ENCODE measurements around the gene ZNF536. TPM values are rescaled to one million over a fixed set of nuclear protein-coding genes. Genes with fewer than 3 reads are reported as not detected.

ZNF536 gene
- total RNA-seq, 2 experiments from 2014 or later: not detected

DNA sequence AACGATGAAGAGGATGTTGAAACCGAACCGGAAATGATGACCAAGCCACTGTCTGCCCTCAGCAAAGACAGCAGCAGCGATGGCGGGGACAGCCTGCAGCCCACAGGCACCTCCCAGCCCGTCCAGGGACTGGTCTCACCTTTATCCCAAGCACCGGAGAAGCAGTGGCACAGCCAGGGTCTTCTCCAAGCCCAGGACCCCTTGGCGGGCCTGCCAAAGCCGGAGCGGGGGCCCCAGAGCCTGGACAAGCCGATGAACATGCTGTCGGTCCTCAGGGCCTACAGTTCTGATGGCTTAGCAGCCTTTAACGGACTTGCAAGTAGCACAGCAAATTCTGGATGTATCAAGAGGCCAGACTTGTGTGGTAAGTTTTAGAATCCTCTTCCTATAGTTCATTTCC is 177.0 kb downstream of the ZNF536 start:
- Mint-ChIP-seq H3K36me3 (ENCODE audit: low read depth) (no peaks in the 10 kb centered on the region), H3K4me3 (no peak overlapping the region), H3K9me3 (ENCODE audit: insufficient read depth) (no peaks in the 10 kb centered on the region), H3K27me3 (ENCODE audit: low read depth) (no peaks in the 10 kb centered on the region), H3K27ac (no peak overlapping the region), H3K4me1 (ENCODE audit: low read depth) (no peaks in the 10 kb centered on the region)
- DNase-seq (no peak), ATAC-seq (no peak)
- ChIA-PET CTCF (no interaction called here), POLR2A (no interaction called here)

DNA sequence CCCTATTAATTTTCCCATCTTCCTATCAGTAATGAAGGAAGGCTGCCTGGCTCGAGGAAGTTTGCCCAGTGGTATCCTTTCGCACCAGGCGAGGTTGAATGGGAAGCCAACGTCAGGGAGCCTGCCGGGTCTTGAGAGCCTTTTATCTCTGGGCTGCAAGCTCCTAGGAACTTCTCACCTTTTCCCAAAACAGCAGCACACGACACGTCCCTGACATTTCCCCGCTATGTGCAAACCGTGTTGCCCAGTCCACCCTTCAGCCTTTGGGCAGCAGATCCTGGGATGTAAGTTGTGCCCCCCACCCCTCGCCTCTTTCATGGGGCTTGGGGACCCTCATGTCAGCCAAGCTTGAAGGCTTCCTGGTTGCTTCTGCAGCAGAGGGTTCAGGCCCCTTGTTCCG is 179.1 kb downstream of the ZNF536 start:
- POLR2A ChIA-PET: no interaction called here
- H3K9me3 Mint-ChIP-seq (ENCODE audit: insufficient read depth): no peaks in the 10 kb centered on the region
- no peak for ATAC-seq
- no peak overlapping the region for H3K27ac Mint-ChIP-seq
- H3K4me1 Mint-ChIP-seq (ENCODE audit: low read depth): no peaks in the 10 kb centered on the region
- DNase-seq: no peak
- CTCF ChIA-PET: no interaction called here
- no peaks in the 10 kb centered on the region for H3K36me3 Mint-ChIP-seq (ENCODE audit: low read depth)
- no peaks in the 10 kb centered on the region for H3K27me3 Mint-ChIP-seq (ENCODE audit: low read depth)
- H3K4me3 Mint-ChIP-seq: no peak overlapping the region

DNA sequence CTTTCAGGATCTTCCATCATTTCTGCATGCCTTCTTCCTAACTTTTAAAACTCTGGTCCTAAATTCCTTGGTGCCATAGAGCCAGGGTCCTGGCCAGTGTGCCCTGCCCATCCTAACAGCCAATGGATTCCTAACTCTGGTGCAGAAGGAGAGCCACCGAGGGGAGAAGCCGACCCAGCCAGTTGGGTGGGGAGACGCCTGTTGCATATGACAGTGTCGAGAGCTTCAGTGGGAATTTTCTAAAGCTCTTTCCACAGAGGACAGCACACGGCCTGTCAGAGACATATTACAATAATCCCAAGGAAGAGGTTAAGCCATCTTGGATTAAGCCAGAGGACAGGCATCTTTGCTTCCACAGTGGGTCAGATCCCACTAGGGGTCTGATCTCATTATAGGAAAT is 180.4 kb downstream of the ZNF536 start:
- DNase-seq: no peak
- Mint-ChIP-seq H3K27ac (no peak overlapping the region), H3K4me3 (no peak overlapping the region), H3K27me3 (ENCODE audit: low read depth) (no peaks in the 10 kb centered on the region), H3K36me3 (ENCODE audit: low read depth) (no peaks in the 10 kb centered on the region), H3K9me3 (ENCODE audit: insufficient read depth) (no peaks in the 10 kb centered on the region), H3K4me1 (ENCODE audit: low read depth) (no peaks in the 10 kb centered on the region)
- POLR2A ChIA-PET: no interaction called here
- CTCF ChIA-PET: no interaction called here
- no peak for ATAC-seq

DNA sequence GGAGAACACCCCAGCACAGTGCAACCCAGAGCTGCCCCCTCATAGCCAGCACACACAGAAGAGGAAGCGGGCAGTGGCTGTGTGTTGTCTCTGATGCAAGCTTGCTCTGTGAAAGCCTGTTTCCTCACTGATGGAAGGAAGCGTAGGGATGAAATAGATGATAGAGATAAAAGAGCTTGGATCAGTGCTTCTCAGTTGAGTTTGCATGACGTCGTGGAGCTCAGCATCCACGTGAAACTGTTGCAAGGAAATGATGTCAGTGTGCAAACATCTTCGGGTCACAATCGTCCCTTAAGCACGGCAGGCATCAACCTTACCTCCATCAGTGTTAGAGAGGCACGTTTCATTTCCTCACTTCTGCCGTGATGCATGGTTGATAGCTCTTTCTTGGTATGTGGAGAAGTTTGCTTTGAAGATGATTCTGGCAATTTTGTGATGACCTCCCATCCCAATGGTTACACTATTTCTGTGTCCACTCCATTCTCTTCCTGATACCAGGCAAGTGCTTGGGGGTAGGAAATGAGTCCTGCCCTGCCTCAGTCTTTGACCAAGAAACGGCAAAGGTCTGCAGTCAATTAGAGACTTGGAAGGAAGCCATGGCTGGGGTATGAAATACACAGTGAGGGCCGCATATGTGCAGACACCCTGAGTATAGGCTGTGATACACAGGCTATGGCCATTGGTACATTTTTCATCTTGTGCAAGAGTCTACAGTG is 183.0 kb downstream of the ZNF536 start:
- DNase-seq: no peak
- H3K4me1 Mint-ChIP-seq (ENCODE audit: low read depth): no peaks in the 10 kb centered on the region
- no peak overlapping the region for H3K4me3 Mint-ChIP-seq
- H3K36me3 Mint-ChIP-seq (ENCODE audit: low read depth): no peaks in the 10 kb centered on the region
- H3K27me3 Mint-ChIP-seq (ENCODE audit: low read depth): no peaks in the 10 kb centered on the region
- no peaks in the 10 kb centered on the region for H3K9me3 Mint-ChIP-seq (ENCODE audit: insufficient read depth)
- H3K27ac Mint-ChIP-seq: no peak overlapping the region
- ATAC-seq: no peak
- ChIA-PET CTCF (no interaction called here), POLR2A (no interaction called here)

DNA sequence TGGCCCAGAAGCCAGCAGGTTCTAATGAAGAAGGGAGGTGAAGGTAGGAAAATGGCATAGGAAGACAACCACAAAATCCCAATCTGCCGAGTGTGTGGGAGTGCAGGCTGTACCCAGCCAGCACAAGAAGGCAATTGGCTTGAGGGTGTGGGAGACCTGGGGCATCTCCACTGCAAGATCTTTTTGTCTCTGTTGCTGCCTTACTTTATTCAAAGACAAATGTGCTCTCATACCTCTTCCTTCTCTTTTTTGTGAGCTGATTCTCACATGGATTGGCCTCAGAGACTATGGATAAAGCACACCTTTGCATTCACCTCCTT is 183.6 kb downstream of the ZNF536 start:
- Mint-ChIP-seq H3K27me3 (ENCODE audit: low read depth) (no peaks in the 10 kb centered on the region), H3K36me3 (ENCODE audit: low read depth) (no peaks in the 10 kb centered on the region), H3K9me3 (ENCODE audit: insufficient read depth) (no peaks in the 10 kb centered on the region), H3K4me3 (no peak overlapping the region), H3K4me1 (ENCODE audit: low read depth) (no peaks in the 10 kb centered on the region), H3K27ac (no peak overlapping the region)
- ChIA-PET CTCF (no interaction called here), POLR2A (no interaction called here)
- ATAC-seq (no peak), DNase-seq (no peak)

DNA sequence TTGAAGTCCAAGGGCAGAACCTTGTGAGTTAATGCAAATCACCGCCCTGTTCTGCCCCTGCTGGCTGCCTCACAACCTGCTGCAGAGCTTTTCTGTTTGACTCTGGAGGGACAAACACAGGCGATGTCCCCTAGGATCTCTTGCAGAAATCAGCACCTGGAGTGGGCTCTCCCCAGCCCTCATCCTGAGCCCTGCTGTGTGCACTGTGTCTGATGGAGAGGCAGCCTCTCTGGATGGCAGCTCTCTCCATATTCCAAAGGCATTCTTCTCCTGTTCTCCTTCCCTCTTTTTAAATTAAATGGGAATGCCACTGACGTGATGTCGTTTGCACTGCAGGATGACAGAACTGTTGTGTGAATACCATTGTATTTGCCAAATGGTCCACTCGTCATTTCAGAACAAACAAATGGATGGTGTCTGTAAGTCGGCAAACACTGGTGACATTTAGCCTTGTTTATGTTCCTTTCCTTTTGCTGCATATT is 184.1 kb downstream of the ZNF536 start:
- no peaks in the 10 kb centered on the region for H3K9me3 Mint-ChIP-seq (ENCODE audit: insufficient read depth)
- no peak overlapping the region for H3K4me3 Mint-ChIP-seq
- no peaks in the 10 kb centered on the region for H3K36me3 Mint-ChIP-seq (ENCODE audit: low read depth)
- no peak for DNase-seq
- H3K4me1 Mint-ChIP-seq (ENCODE audit: low read depth): no peaks in the 10 kb centered on the region
- no peaks in the 10 kb centered on the region for H3K27me3 Mint-ChIP-seq (ENCODE audit: low read depth)
- H3K27ac Mint-ChIP-seq: no peak overlapping the region
- ATAC-seq: no peak
- CTCF ChIA-PET: no interaction called here
- POLR2A ChIA-PET: no interaction called here

DNA sequence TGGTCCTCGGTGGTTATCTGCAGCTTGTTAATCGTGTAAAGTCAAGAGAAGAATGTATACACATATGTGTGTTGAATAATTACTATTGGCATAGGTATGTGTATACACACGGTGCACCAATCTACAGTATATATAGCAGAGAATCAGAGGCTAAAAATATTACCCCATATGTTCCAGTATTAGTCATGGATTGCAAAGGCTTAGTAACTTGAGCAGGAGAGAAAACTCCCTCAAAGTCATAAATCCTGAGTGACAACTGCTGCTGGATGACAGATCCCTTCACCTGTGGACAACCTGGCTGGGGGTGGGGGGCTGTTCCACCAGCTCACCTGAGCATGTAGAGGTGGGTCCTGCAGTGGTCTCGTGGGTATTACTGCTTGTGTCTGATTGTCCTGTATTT is 185.0 kb downstream of the ZNF536 start:
- H3K27me3 Mint-ChIP-seq (ENCODE audit: low read depth): no peaks in the 10 kb centered on the region
- DNase-seq (no peak), ATAC-seq (no peak)
- no peaks in the 10 kb centered on the region for H3K36me3 Mint-ChIP-seq (ENCODE audit: low read depth)
- H3K4me3 Mint-ChIP-seq: no peak overlapping the region
- ChIA-PET POLR2A (no interaction called here), CTCF (no interaction called here)
- H3K4me1 Mint-ChIP-seq (ENCODE audit: low read depth): no peaks in the 10 kb centered on the region
- H3K9me3 Mint-ChIP-seq (ENCODE audit: insufficient read depth): no peaks in the 10 kb centered on the region
- no peak overlapping the region for H3K27ac Mint-ChIP-seq

DNA sequence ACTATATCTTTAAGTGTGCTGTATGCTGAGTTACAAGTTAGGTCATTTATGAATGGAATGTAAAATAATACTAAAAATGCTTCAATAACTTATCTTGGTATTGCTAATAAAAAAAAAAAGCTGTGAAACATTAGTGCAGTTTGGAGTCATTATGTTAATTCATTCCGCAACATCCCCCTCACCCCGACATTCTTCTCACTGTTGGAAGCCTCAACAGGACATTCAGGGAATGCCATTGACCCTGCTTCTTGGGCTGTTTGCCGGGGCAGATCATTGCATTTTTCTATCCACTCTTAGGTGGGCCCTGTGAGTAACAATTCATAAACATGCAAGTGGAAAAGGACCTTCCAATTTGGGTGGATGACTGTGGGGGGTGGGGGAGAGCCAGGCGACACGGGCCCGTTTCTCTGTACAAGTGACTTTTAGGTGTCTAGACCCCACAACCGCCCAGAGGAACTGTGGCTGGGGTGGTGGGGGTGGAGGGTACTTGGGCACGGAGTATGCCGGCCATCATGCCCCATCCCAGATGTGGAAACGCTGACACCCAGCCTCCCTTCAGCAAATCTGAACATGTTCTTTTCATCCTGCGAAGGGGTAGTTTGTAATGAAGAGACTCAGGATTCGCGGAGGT is 185.9 kb downstream of the ZNF536 start:
- Mint-ChIP-seq H3K27ac (no peak overlapping the region), H3K4me3 (no peak overlapping the region), H3K27me3 (ENCODE audit: low read depth) (no peaks in the 10 kb centered on the region), H3K36me3 (ENCODE audit: low read depth) (no peaks in the 10 kb centered on the region), H3K9me3 (ENCODE audit: insufficient read depth) (no peaks in the 10 kb centered on the region), H3K4me1 (ENCODE audit: low read depth) (no peaks in the 10 kb centered on the region)
- ChIA-PET CTCF (no interaction called here), POLR2A (no interaction called here)
- ATAC-seq (no peak), DNase-seq (no peak)

DNA sequence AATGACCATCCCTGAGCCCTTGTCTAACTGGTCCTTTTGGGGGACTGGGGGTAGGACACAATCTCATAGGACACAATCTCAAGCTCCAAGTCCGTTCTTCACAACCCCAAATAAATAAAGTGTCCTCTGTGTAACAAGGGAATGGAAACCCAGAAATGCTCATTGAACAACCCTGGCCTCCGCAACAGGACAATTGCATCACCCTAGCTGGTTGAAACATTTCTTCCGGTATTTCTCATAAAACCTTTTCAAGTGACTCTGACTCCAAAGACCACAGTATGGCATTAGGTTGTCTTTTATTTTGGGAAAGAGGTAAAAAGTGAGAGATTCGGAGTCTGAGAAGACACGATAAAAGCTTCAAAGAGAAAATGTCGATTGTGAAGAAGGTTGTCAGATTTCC is 186.6 kb downstream of the ZNF536 start:
- H3K36me3 Mint-ChIP-seq (ENCODE audit: low read depth): no peaks in the 10 kb centered on the region
- no peaks in the 10 kb centered on the region for H3K27me3 Mint-ChIP-seq (ENCODE audit: low read depth)
- no peak for DNase-seq
- no peak overlapping the region for H3K27ac Mint-ChIP-seq
- no peak for ATAC-seq
- no peak overlapping the region for H3K4me3 Mint-ChIP-seq
- no peaks in the 10 kb centered on the region for H3K9me3 Mint-ChIP-seq (ENCODE audit: insufficient read depth)
- H3K4me1 Mint-ChIP-seq (ENCODE audit: low read depth): no peaks in the 10 kb centered on the region
- CTCF ChIA-PET: no interaction called here
- POLR2A ChIA-PET: no interaction called here

DNA sequence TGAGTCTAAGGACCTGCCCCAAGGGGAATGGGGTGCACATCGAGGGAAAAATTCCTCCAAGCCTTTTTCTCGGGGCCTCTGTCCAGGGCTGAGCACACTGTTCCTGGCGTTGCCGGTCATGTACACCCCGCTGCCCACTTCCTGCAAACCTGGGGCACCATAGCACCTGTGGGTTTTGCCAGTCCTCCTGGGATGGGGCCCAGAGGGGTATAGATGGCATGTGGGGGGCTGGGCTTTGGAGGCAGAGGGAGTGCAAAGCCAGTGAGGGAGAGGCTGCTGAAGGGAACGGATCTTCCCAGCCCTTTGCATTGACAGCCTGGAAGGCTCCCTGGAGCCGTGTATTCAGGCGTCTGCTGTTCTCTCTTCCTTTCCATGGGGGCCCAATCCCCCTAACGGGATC is 187.3 kb downstream of the ZNF536 start:
- DNase-seq: no peak
- Mint-ChIP-seq H3K27me3 (ENCODE audit: low read depth) (no peaks in the 10 kb centered on the region), H3K9me3 (ENCODE audit: insufficient read depth) (no peaks in the 10 kb centered on the region), H3K36me3 (ENCODE audit: low read depth) (no peaks in the 10 kb centered on the region), H3K27ac (no peak overlapping the region), H3K4me1 (ENCODE audit: low read depth) (no peaks in the 10 kb centered on the region), H3K4me3 (no peak overlapping the region)
- ATAC-seq: no peak
- POLR2A ChIA-PET: no interaction called here
- CTCF ChIA-PET: no interaction called here

DNA sequence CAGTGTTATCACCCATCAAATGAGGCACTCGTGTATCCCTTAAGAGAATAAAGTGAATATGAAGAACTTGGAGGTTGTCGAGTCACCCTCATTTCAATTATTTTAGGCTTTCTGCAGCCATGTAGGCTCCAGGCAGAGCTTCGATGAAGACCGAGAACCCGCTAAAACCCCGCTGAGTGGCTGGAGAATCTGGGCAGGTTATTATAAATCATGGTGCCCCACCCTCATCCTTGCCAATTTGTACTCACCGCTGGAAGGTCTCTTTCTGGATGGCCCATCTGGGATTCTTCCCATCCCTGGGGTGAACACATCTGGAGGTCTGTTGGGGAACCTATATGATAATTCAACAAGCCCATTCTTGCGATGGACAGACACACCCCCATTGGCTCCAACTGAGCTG is 190.8 kb downstream of the ZNF536 start:
- POLR2A ChIA-PET: no interaction called here
- H3K27me3 Mint-ChIP-seq (ENCODE audit: low read depth): no peaks in the 10 kb centered on the region
- H3K36me3 Mint-ChIP-seq (ENCODE audit: low read depth): no peaks in the 10 kb centered on the region
- ATAC-seq (no peak), DNase-seq (no peak)
- H3K4me1 Mint-ChIP-seq (ENCODE audit: low read depth): no peaks in the 10 kb centered on the region
- CTCF ChIA-PET: no interaction called here
- H3K9me3 Mint-ChIP-seq (ENCODE audit: insufficient read depth): no peaks in the 10 kb centered on the region
- no peak overlapping the region for H3K4me3 Mint-ChIP-seq
- H3K27ac Mint-ChIP-seq: no peak overlapping the region

DNA sequence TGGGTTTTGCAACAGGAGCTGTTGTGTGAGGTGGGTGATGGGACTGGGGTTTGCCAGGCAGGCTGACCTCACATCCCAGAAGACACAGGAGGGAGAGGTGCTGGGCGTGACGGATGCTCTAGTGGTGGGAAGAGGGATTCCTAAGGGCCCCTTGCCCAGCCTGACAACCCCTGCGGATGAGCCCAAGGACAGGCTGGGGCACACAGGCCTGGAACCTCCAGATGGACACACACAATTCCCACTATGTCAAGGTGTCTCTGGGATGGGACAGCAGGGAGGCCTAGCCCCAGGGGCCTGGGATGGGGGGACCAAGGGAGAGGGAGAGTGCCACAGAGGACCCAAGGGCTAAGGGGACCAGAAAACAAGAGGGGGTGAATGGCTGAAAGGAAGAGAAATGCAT is 191.5 kb downstream of the ZNF536 start:
- no peak for ATAC-seq
- DNase-seq: no peak
- POLR2A ChIA-PET: no interaction called here
- H3K36me3 Mint-ChIP-seq (ENCODE audit: low read depth): no peaks in the 10 kb centered on the region
- H3K27ac Mint-ChIP-seq: no peak overlapping the region
- CTCF ChIA-PET: no interaction called here
- H3K9me3 Mint-ChIP-seq (ENCODE audit: insufficient read depth): no peaks in the 10 kb centered on the region
- no peaks in the 10 kb centered on the region for H3K4me1 Mint-ChIP-seq (ENCODE audit: low read depth)
- H3K27me3 Mint-ChIP-seq (ENCODE audit: low read depth): no peaks in the 10 kb centered on the region
- no peak overlapping the region for H3K4me3 Mint-ChIP-seq

DNA sequence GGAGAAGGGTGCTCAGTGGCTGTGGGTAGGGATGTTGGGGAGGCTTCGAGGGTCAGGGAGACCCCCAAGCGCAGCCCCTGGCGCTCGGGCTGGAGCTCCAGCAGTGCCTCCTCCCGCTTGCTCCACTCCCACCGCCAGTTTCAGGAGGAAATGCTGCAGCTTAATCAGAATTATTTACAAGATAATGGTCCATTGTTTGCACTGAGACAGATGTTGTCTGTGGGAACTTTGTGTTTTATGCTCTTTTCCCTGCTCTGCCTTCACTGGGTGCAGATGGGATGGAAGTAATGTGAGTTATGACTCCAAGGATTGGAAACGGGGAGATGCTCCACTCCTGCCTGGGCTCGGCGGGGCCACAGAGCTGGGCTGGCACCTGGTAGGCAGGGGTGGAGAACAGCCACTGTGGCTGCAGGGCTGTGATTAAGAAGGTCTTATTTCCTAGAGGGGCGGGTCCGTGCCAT is 192.4 kb downstream of the ZNF536 start:
- CTCF ChIA-PET: no interaction called here
- Mint-ChIP-seq H3K27me3 (ENCODE audit: low read depth) (no peaks in the 10 kb centered on the region), H3K36me3 (ENCODE audit: low read depth) (no peaks in the 10 kb centered on the region), H3K27ac (no peak overlapping the region), H3K4me1 (ENCODE audit: low read depth) (no peaks in the 10 kb centered on the region), H3K9me3 (ENCODE audit: insufficient read depth) (no peaks in the 10 kb centered on the region), H3K4me3 (no peak overlapping the region)
- POLR2A ChIA-PET: no interaction called here
- ATAC-seq: no peak
- DNase-seq: no peak
